Measurements from ENCODE around the gene SCN1B.
A peak's percentile ranks its signal among the peaks of the same experiment; 100 is the strongest.

The SCN1B gene

DNA sequence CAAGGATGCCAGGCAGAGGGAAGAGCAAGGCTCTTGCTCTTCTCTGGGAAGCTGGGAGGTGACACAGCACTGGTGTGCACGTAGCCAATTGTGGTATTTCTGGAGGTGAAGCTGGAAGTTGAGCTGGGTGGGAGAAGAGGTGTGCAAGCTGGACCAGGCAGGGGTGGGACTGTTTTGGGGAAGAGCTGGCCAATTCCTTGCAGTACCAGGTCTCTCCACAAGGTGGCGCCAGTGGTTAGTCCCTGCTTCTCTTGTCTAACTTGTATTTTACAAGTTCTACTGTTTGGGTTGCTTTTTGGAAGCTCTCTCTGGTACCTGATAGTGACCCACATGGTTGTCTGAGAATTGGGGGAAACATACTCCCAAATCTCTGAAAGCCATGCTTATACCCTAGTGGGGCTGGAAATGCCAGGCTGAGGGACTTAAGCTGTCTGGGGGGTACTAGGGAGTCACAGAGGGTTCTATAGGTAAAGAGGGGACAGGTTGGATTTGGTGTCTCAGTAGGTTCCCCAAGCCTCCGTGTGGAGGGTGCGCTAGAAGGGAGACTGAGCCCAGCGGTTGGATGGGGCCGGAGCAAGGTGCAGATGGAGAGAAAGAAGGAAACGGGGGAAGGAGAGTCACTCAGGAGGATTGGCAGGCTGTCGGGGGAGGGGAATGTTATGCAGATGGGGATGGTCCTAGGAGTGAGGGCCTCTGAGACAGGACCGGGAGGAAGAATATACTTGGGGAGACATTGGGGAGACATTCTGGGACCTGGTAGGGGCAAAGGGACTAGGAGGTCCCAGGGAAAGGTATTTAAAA lies 14.2 kb downstream of the SCN1B start (continued):
- TF ChIP-seq, protein P1, sequence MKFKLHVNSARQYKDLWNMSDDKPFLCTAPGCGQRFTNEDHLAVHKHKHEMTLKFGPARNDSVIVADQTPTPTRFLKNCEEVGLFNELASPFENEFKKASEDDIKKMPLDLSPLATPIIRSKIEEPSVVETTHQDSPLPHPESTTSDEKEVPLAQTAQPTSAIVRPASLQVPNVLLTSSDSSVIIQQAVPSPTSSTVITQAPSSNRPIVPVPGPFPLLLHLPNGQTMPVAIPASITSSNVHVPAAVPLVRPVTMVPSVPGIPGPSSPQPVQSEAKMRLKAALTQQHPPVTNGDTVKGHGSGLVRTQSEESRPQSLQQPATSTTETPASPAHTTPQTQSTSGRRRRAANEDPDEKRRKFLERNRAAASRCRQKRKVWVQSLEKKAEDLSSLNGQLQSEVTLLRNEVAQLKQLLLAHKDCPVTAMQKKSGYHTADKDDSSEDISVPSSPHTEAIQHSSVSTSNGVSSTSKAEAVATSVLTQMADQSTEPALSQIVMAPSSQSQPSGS (tag by site-specific recombination; IDR thresholded peaks at IDR 0.05; ENCODE audit: low read depth) = no peak
- TF ChIP-seq ZNF514 (tag by site-specific recombination; IDR thresholded peaks at IDR 0.05) (no peak), ZNF561 (tag by site-specific recombination; IDR thresholded peaks at IDR 0.05; ENCODE audit: borderline replicate concordance) (no peak), SCRT1 (tag by site-specific recombination; IDR thresholded peaks at IDR 0.05; ENCODE audit: borderline replicate concordance) (no peak), ZNF266 (tag by site-specific recombination; IDR thresholded peaks at IDR 0.05; ENCODE audit: low read depth) (no peak), ZNF585B (tag by site-specific recombination; IDR thresholded peaks at IDR 0.05) (no peak), ZNF366 (tag by site-specific recombination; conservative IDR thresholded peaks at IDR 0.05) (peak; percentile 50; the same call in 1 of the 2 replicates), GLI2 (tag by site-specific recombination; IDR thresholded peaks at IDR 0.05; ENCODE audit: borderline replicate concordance, low read depth) (no peak), ZNF48 (tag by site-specific recombination; IDR thresholded peaks at IDR 0.05) (no peak), ZNF777 (tag by site-specific recombination; IDR thresholded peaks at IDR 0.05; ENCODE audit: borderline replicate concordance) (no peak), ZNF677 (tag by site-specific recombination; IDR thresholded peaks at IDR 0.05) (no peak), ZNF19 (tag by site-specific recombination; IDR thresholded peaks at IDR 0.05; ENCODE audit: low read depth) (no peak), MZF1 (tag by site-specific recombination; IDR thresholded peaks at IDR 0.05; ENCODE audit: borderline replicate concordance) (no peak)
- TF ChIP-seq, protein P2, sequence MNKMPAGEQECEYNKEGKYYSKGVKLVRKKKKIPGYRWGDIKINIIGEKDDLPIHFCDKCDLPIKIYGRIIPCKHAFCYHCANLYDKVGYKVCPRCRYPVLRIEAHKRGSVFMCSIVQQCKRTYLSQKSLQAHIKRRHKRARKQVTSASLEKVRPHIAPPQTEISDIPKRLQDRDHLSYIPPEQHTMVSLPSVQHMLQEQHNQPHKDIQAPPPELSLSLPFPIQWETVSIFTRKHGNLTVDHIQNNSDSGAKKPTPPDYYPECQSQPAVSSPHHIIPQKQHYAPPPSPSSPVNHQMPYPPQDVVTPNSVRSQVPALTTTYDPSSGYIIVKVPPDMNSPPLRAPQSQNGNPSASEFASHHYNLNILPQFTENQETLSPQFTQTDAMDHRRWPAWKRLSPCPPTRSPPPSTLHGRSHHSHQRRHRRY (tag by site-specific recombination; IDR thresholded peaks at IDR 0.05) = no peak

DNA sequence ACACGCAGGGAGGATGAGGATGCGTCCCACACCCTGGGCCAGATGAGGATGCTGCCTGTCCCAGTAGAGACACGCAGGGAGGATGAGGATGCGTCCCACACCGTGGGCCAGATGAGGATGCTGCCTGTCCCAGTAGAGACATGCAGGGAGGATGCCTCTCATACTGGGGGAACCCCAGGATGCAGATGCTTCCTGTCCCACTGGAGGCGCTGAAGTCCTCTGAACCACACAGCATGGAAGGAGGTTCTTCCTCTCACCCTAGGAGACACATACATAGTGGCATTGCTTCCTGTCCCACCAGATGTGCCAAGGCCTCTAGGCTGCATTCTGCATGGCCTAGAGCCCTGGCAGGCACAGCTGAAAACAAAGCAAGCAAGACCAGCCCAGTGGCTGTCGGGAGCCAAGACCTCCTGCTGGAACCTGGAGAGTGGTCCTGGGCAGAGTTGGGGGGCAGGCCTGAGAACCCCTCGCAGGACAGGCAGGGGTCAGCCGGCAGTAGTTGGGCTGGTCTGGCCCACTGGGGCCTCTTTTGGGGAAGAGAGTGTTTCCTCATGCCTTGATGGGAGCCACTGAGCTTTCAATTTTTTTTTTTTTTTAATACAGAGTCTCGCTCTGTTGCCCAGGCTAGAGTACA lies 15.5 kb downstream of the SCN1B start:
- peaks cover 6% of the 10 kb centered on the region; the same call in 1 of the 2 replicates for H3K4me1 ChIP-seq (ENCODE audit: control insufficient read depth, insufficient read depth, low read length)
- CTCF ChIA-PET = interaction anchor here (0.6 to 9.6 kb wide), 25 partner anchors 10 to 1172 kb away, joined by 3 to 193 read pairs (median 7); partner anchors contain the start of genes FXYD1 and LGI4
- H3K27ac ChIP-seq (ENCODE audit: extremely low read depth, low read depth, low read length) = no peak overlapping the region
- no peaks in the 10 kb centered on the region for H3K9me3 ChIP-seq (ENCODE audit: control insufficient read depth, insufficient read depth, low read depth, low read length)
- H3K36me3 ChIP-seq (ENCODE audit: control insufficient read depth in 2 of 2, insufficient read depth in 1 of 2, low read length in 2 of 2) = no peaks in the 10 kb centered on the region
- POLR2A ChIA-PET = interaction anchor here (0.6 to 1.4 kb wide), 2 partner anchors 10 to 229 kb away, joined by 3 to 4 read pairs; no protein-coding TSS in a partner anchor
- H3K4me3 ChIP-seq (ENCODE audit: low read depth, low read length) = no peak overlapping the region
- TF ChIP-seq, protein P3, sequence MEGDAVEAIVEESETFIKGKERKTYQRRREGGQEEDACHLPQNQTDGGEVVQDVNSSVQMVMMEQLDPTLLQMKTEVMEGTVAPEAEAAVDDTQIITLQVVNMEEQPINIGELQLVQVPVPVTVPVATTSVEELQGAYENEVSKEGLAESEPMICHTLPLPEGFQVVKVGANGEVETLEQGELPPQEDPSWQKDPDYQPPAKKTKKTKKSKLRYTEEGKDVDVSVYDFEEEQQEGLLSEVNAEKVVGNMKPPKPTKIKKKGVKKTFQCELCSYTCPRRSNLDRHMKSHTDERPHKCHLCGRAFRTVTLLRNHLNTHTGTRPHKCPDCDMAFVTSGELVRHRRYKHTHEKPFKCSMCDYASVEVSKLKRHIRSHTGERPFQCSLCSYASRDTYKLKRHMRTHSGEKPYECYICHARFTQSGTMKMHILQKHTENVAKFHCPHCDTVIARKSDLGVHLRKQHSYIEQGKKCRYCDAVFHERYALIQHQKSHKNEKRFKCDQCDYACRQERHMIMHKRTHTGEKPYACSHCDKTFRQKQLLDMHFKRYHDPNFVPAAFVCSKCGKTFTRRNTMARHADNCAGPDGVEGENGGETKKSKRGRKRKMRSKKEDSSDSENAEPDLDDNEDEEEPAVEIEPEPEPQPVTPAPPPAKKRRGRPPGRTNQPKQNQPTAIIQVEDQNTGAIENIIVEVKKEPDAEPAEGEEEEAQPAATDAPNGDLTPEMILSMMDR (tag by site-specific recombination; IDR thresholded peaks at IDR 0.05) = peak; percentile 60
- peak; percentile 30; the same call in 1 of the 2 replicates for TF ChIP-seq ZIC2 (tag by site-specific recombination; IDR thresholded peaks at IDR 0.05)
- TF ChIP-seq KLF10 (tag by site-specific recombination; IDR thresholded peaks at IDR 0.05) = no peak

DNA sequence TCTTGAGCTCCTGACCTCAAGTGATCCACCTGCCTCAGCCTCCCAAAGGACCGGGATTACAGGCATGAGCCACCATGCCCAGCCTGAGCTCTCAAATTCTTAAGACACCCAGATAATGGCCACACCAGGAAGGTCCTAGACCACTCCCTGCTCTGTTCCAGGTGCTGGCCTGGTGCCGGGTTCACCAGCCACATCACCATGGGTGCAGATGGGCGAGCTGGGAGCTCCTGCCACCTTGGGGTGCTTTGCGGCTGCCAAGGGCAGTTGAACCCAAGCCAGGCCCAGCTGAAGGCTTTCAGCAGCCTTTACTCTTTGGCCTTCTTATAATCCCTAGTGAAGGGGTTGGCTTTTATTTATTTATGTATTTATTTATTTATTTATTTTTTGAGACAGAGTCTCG lies 16.2 kb downstream of the SCN1B start:
- no peaks in the 10 kb centered on the region for H3K36me3 ChIP-seq (ENCODE audit: control insufficient read depth in 2 of 2, insufficient read depth in 1 of 2, low read length in 2 of 2)
- POLR2A ChIA-PET = interaction anchor here (1.4 kb wide), 1 partner anchor 9 kb away, joined by 4 read pairs; no protein-coding TSS in a partner anchor
- H3K9me3 ChIP-seq (ENCODE audit: control insufficient read depth, insufficient read depth, low read depth, low read length) = no peaks in the 10 kb centered on the region
- H3K4me1 ChIP-seq (ENCODE audit: control insufficient read depth, insufficient read depth, low read length) = peaks cover 6% of the 10 kb centered on the region; the same call in 1 of the 2 replicates
- H3K27ac ChIP-seq (ENCODE audit: extremely low read depth, low read depth, low read length) = no peak overlapping the region
- CTCF ChIA-PET = interaction anchor here (0.6 to 9.6 kb wide), 23 partner anchors 9 to 1172 kb away, joined by 3 to 193 read pairs (median 6); partner anchors contain the start of genes FXYD1 and LGI4
- H3K4me3 ChIP-seq (ENCODE audit: low read depth, low read length) = no peak overlapping the region
- no peak for TF ChIP-seq ZNF600 (tag by site-specific recombination; IDR thresholded peaks at IDR 0.05)
- no peak for TF ChIP-seq SP2 (tag by site-specific recombination; IDR thresholded peaks at IDR 0.05)
- TF ChIP-seq ZNF112 (tag by site-specific recombination; IDR thresholded peaks at IDR 0.05) = no peak
- TF ChIP-seq, protein P2 (tag by site-specific recombination; IDR thresholded peaks at IDR 0.05) = no peak
- TF ChIP-seq, protein P4, sequence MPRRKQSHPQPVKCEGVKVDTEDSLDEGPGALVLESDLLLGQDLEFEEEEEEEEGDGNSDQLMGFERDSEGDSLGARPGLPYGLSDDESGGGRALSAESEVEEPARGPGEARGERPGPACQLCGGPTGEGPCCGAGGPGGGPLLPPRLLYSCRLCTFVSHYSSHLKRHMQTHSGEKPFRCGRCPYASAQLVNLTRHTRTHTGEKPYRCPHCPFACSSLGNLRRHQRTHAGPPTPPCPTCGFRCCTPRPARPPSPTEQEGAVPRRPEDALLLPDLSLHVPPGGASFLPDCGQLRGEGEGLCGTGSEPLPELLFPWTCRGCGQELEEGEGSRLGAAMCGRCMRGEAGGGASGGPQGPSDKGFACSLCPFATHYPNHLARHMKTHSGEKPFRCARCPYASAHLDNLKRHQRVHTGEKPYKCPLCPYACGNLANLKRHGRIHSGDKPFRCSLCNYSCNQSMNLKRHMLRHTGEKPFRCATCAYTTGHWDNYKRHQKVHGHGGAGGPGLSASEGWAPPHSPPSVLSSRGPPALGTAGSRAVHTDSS (tag by site-specific recombination; IDR thresholded peaks at IDR 0.05) = no peak
- no peak for TF ChIP-seq KLF9 (tag by site-specific recombination; IDR thresholded peaks at IDR 0.05; ENCODE audit: low read depth)
- TF ChIP-seq ZNF571 (tag by site-specific recombination; IDR thresholded peaks at IDR 0.05) = no peak
- TF ChIP-seq ZNF549 (tag by site-specific recombination; IDR thresholded peaks at IDR 0.05) = no peak
- no peak for TF ChIP-seq ZNF48 (tag by site-specific recombination; IDR thresholded peaks at IDR 0.05)
- no peak for TF ChIP-seq ZNF121 (tag by site-specific recombination; IDR thresholded peaks at IDR 0.05)

Data from HEK293 (cell line).